Mucosa of descending colon (tissue), 3 donors: ENCODE data around the gene ROCK1. TPM values are rescaled to one million over a fixed set of nuclear protein-coding genes. Genes with fewer than 3 reads are reported as not detected.
A peak's percentile ranks its signal among the peaks of the same experiment; 100 is the strongest.

ENCODE experiments used
- ATAC-seq: fragments of 200-7000 bp; cut with Tn5 transposase; one replicate; pipeline ENCODE4 v1.9.1; 2020; ENCODE audit warnings: mild to moderate bottlenecking, moderate library complexity
- DNase-seq, 3 donors: peaks; one replicate each; pipeline ENCODE4 v3.0.0-alpha.2; 2020
- H3K36me3 ChIP-seq: fragments of 200-600 bp; one replicate; pipeline ENCODE4 v1.8.0; 2021; ENCODE audit warnings: low read depth, mild to moderate bottlenecking
- H3K4me1 ChIP-seq: fragments of 200-600 bp; one replicate; pipeline ENCODE4 v1.8.0; 2021; ENCODE audit warnings: low read depth, mild to moderate bottlenecking
- H3K4me3 ChIP-seq: fragments of 200-600 bp; one replicate; pipeline ENCODE4 v1.8.0; 2021; ENCODE audit warnings: mild to moderate bottlenecking
- H3K9me3 ChIP-seq: fragments of 200-600 bp; one replicate; pipeline ENCODE4 v1.8.0; 2021; ENCODE audit warnings: mild to moderate bottlenecking
- intact Hi-C, 2 donors: fragments of 100-400 bp; cut with DNase I in 1 of 2; cut with micrococcal nuclease in 1 of 2; formaldehyde crosslinking; loops; one replicate each; pipeline versions ENCODE4 v1.11.0 to v1.11.1; 2022; cut with DNase I, micrococcal nuclease
- total RNA-seq, 3 donors: library from RNA; stranded (reverse); fragmentation: NEBNext Ultra II Directional in 2 of 3; extraction: Animal tissue kit (Norgen Biotek cat#: 25700) in 2 of 3; gene quantifications; one replicate each; pipeline versions ENCODE4 v1.2.1 to v1.2.4, GENCODE V29; 2021 to 2023
- TF ChIP-seq, protein P1 (sequence below): fragments of 200-600 bp; IDR thresholded peaks from one replicate; pipeline ENCODE4 v1.8.0; 2022; ENCODE audit warnings: antibody characterized with exemption, mild to moderate bottlenecking
- donor health status: DM: no; HTN: no; CAD: no; lungs with moderate emphysema.
- donor health status: DM: no; HTN: no; CAD: no.
- donor health status: DM: no; HTN: yes; CAD: no.

ROCK1 gene
- total RNA-seq, 3 donors from 2014 or later = 33.0 to 57.3 (median 34.1) TPM

- H3K36me3 ChIP-seq = no peaks in the 10 kb centered on the region
Observed at GRCh38 chr18:21056545-21056944, 55.1 kb downstream of the ROCK1 start.

DNA sequence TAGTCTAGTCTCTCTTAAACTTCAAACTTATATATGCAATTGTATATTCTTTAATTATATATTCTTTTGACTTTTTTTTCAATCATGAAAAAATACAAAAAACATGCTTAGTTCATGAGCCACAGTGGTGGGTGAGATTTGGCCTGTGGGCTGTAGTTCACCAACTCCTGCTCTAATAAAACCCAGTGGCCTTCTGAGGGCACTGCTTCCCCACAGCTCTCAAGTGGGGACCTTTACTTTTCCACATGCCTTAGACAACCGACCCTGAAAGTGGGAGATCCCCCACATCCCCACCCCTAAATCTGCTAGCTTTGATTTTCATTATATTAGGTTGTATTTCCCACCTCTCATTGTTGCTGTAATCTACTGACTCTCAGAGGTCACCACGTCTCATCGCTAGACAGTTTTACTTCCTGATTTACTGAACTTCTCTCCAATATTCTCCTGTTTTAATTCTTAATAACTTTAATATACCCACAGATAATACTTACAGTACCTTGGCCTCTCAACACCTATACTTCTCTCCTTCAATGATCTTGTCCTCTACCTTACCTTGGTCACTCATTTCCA lies 57.3 kb downstream of the ROCK1 start:
- DNase-seq (no peak), ATAC-seq (no peak)
- TF ChIP-seq, protein P1, sequence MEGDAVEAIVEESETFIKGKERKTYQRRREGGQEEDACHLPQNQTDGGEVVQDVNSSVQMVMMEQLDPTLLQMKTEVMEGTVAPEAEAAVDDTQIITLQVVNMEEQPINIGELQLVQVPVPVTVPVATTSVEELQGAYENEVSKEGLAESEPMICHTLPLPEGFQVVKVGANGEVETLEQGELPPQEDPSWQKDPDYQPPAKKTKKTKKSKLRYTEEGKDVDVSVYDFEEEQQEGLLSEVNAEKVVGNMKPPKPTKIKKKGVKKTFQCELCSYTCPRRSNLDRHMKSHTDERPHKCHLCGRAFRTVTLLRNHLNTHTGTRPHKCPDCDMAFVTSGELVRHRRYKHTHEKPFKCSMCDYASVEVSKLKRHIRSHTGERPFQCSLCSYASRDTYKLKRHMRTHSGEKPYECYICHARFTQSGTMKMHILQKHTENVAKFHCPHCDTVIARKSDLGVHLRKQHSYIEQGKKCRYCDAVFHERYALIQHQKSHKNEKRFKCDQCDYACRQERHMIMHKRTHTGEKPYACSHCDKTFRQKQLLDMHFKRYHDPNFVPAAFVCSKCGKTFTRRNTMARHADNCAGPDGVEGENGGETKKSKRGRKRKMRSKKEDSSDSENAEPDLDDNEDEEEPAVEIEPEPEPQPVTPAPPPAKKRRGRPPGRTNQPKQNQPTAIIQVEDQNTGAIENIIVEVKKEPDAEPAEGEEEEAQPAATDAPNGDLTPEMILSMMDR = no peak
- intact Hi-C loops = no loop called here
- no peaks in the 10 kb centered on the region for H3K9me3 ChIP-seq
- H3K4me3 ChIP-seq = no peak overlapping the region
- H3K36me3 ChIP-seq = no peaks in the 10 kb centered on the region
- H3K4me1 ChIP-seq = no peaks in the 10 kb centered on the region

More at GRCh38 chr18:21056545-21056944, 55.1 kb downstream of the ROCK1 start:
- Histone ChIP-seq H3K4me3 (no peak overlapping the region), H3K9me3 (no peaks in the 10 kb centered on the region), H3K4me1 (no peaks in the 10 kb centered on the region)
- TF ChIP-seq, protein P1 = no peak
- no peak for ATAC-seq
- DNase-seq = no peak
- intact Hi-C loops = no loop called here

GRCh38 chr18:21053127-21053526 lies 58.5 kb downstream of the ROCK1 start:
- Histone ChIP-seq H3K4me3 (no peak overlapping the region), H3K4me1 (no peaks in the 10 kb centered on the region), H3K9me3 (no peaks in the 10 kb centered on the region), H3K36me3 (no peaks in the 10 kb centered on the region)
- DNase-seq (no peak), ATAC-seq (peak; percentile 64)
- TF ChIP-seq, protein P1 = no peak
- intact Hi-C loops = no loop called here

- intact Hi-C loops = no loop called here
- H3K4me1 ChIP-seq = no peaks in the 10 kb centered on the region
Observed at GRCh38 chr18:21052385-21052784, 59.2 kb downstream of the ROCK1 start.

GRCh38 chr18:21051620-21052019 lies 60.0 kb downstream of the ROCK1 start:
- no peaks in the 10 kb centered on the region for H3K4me1 ChIP-seq
- intact Hi-C loops = no loop called here
- TF ChIP-seq, protein P1 = no peak
- no peaks in the 10 kb centered on the region for H3K9me3 ChIP-seq
- DNase-seq = no peak
- ATAC-seq = no peak
- no peaks in the 10 kb centered on the region for H3K36me3 ChIP-seq
- H3K4me3 ChIP-seq = no peak overlapping the region

More at GRCh38 chr18:21052385-21052784, 59.2 kb downstream of the ROCK1 start:
- TF ChIP-seq, protein P1 = no peak
- ATAC-seq (no peak), DNase-seq (no peak)
- no peaks in the 10 kb centered on the region for H3K9me3 ChIP-seq
- H3K4me3 ChIP-seq = no peak overlapping the region
- H3K36me3 ChIP-seq = no peaks in the 10 kb centered on the region

- H3K36me3 ChIP-seq = no peaks in the 10 kb centered on the region
- H3K4me1 ChIP-seq = no peaks in the 10 kb centered on the region
- no peak overlapping the region for H3K4me3 ChIP-seq
- TF ChIP-seq, protein P1 = no peak
- no peak for DNase-seq
- no peaks in the 10 kb centered on the region for H3K9me3 ChIP-seq
- no peak for ATAC-seq
- intact Hi-C loops = no loop called here
Observed at GRCh38 chr18:21049306-21049705, 62.3 kb downstream of the ROCK1 start.
